A673 (cell line): ENCODE results near the gene MSH2. TPM values are rescaled to one million over a fixed set of nuclear protein-coding genes. Genes with fewer than 3 reads are reported as not detected.
A peak's percentile ranks its signal among the peaks of the same experiment; 100 is the strongest.

Source experiments
- Bru-seq: library from RNA; stranded (reverse); fragments of 400-500 nt; gene quantifications from one replicate; lab custom pipeline; 2021; lab: Mats Ljungman, UMichigan
- BruChase-seq, 2 experiments: library from RNA; stranded (reverse); fragments of 400-500 nt; gene quantifications; one replicate each; lab custom pipeline; 2021; lab: Mats Ljungman, UMichigan
- BruUV-seq: library from RNA; stranded (reverse); fragments of 400-500 nt; replicated peaks from 2 replicates; lab custom pipeline; 2021; lab: Mats Ljungman, UMichigan
- CTCF ChIA-PET: fragments of 300-600 bp; sonication (Branson Sonifier 250); formaldehyde crosslinking; loops from one replicate; lab custom pipeline; 2022; ENCODE audit warnings: antibody characterized with exemption; lab: Charles Lee
- POLR2A ChIA-PET: fragments of 300-600 bp; sonication (Branson Sonifier 250); formaldehyde crosslinking; loops from one replicate; lab custom pipeline; 2022; ENCODE audit warnings: antibody characterized with exemption; ENCODE audit not compliant: low non-redundant PET; lab: Charles Lee
- DNase-seq: peaks from one replicate; pipeline ENCODE4 v3.0.0-alpha.2; 2015; ENCODE audit warnings: low spot score
- H3K27ac ChIP-seq: fragments of 200-600 bp; sonication (generic); 2 replicates; pipeline ENCODE4 v1.5.1; 2016; ENCODE audit warnings: mixed run types, low read depth, mild to moderate bottlenecking, mixed read lengths, antibody characterized with exemption, low read length; ENCODE audit not compliant: poor library complexity, severe bottlenecking
- H3K27me3 ChIP-seq: fragments of 200-600 bp; sonication (generic); replicated peaks from 2 replicates; pipeline ENCODE4 v1.6.1; 2017; ENCODE audit warnings: mixed run types, low read depth, mild to moderate bottlenecking, mixed read lengths, antibody characterized with exemption, low read length; ENCODE audit not compliant: insufficient read depth, poor library complexity
- H3K36me3 ChIP-seq: fragments of 200-600 bp; sonication (generic); 2 replicates; pipeline ENCODE4 v1.6.1; 2016; ENCODE audit warnings: mixed run types, mild to moderate bottlenecking, mixed read lengths, antibody characterized with exemption, low read length; ENCODE audit not compliant: insufficient read depth, poor library complexity, severe bottlenecking
- H3K4me1 ChIP-seq: fragments of 200-600 bp; sonication (generic); 2 replicates; pipeline ENCODE4 v1.6.1; 2017; ENCODE audit warnings: mixed run types, mild to moderate bottlenecking, mixed read lengths, antibody characterized with exemption, low read length; ENCODE audit not compliant: insufficient read depth, poor library complexity, severe bottlenecking
- H3K4me3 ChIP-seq: fragments of 200-600 bp; sonication (generic); 2 replicates; pipeline ENCODE4 v1.5.1; 2016; ENCODE audit warnings: low read depth, mixed run types, mild to moderate bottlenecking, mixed read lengths, low read length; ENCODE audit not compliant: poor library complexity, severe bottlenecking
- H3K9me3 ChIP-seq: fragments of 200-600 bp; sonication (generic); 2 replicates; pipeline ENCODE4 v1.6.1; 2016; ENCODE audit warnings: mixed run types, low read depth, mild to moderate bottlenecking, mixed read lengths, antibody characterized with exemption, low read length; ENCODE audit not compliant: poor library complexity, severe bottlenecking
- EZH2 ChIP-seq: fragments of 200-600 bp; sonication (generic); IDR thresholded peaks from 2 replicates; pipeline ENCODE4 v1.6.1; 2017; ENCODE audit warnings: borderline replicate concordance, low read depth, mild to moderate bottlenecking, mixed read lengths, antibody characterized with exemption, low read length; ENCODE audit not compliant: poor library complexity, severe bottlenecking
- intact Hi-C: fragments of 100-400 bp; cut with micrococcal nuclease; formaldehyde crosslinking; loops from one replicate; pipeline ENCODE4 v1.10.0; 2022; ENCODE audit not compliant: unreplicated experiment
- long read RNA-seq: library from polyadenylated mRNA; stranded (forward); transcript quantifications from one replicate; pipeline ENCODE4 v2.0.0, GENCODE V29; 2022
- total RNA-seq: library from RNA; stranded (reverse); gene quantifications from 2 replicates; pipeline ENCODE4 v1.2.3, GENCODE V29; 2021
- TF ChIP-seq, protein P1 (sequence below): fragments of 300-800, 200-600 bp; sonication (generic); conservative IDR thresholded peaks from 2 replicates; pipeline ENCODE4 v1.5.1; 2017; ENCODE audit warnings: low read depth, mild to moderate bottlenecking, antibody characterized with exemption, low read length, moderate library complexity, mixed read lengths

MSH2 gene
- total RNA-seq, result 82.4 and 83.7 TPM in 2 replicates
- percentile 77 among the genes with signal in this experiment for Bru-seq, nascent RNA
- BruChase-seq, experiment 1, labeled RNA remaining after a 2-hour chase, result percentile 76 among the genes with signal in this experiment
- percentile 83 among the genes with signal in this experiment for BruChase-seq, experiment 2, labeled RNA remaining after a 6-hour chase
- long read RNA-seq, full-length matches to known transcripts, result 194 of 258 reads
- long read RNA-seq, partial matches to known transcripts, result 25 of 258 reads
- long read RNA-seq, other reads (novel, unspliced or antisense), result 39 of 258 reads

DNA sequence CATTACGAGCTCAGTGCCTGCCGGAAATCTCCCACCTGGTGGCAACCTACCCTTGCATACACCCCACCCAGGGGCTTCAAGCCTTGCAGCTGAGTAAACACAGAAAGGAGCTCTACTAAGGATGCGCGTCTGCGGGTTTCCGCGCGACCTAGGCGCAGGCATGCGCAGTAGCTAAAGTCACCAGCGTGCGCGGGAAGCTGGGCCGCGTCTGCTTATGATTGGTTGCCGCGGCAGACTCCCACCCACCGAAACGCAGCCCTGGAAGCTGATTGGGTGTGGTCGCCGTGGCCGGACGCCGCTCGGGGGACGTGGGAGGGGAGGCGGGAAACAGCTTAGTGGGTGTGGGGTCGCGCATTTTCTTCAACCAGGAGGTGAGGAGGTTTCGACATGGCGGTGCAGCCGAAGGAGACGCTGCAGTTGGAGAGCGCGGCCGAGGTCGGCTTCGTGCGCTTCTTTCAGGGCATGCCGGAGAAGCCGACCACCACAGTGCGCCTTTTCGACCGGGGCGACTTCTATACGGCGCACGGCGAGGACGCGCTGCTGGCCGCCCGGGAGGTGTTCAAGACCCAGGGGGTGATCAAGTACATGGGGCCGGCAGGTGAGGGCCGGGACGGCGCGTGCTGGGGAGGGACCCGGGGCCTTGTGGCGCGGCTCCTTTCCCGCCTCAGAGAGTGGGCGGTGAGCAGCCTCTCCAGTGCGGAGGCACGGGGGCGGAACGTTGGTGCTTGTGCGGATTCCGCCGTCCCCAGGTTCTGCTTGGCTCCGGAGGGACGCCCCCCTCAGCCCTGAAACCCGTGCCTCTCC, at the start of gene MSH2:
MSH2 (plus strand) TSS at position 352 of the 804 bp plus-strand sequence; CDS start at position 388, 36 bp downstream.
- no peaks in the 10 kb centered on the region for H3K4me1 ChIP-seq
- peak within 1 kb of the TSS; percentile 86 for H3K4me3 ChIP-seq
- BruUV-seq, result no TSS peak
- no peak for TF ChIP-seq EZH2
- TF ChIP-seq, protein P1, sequence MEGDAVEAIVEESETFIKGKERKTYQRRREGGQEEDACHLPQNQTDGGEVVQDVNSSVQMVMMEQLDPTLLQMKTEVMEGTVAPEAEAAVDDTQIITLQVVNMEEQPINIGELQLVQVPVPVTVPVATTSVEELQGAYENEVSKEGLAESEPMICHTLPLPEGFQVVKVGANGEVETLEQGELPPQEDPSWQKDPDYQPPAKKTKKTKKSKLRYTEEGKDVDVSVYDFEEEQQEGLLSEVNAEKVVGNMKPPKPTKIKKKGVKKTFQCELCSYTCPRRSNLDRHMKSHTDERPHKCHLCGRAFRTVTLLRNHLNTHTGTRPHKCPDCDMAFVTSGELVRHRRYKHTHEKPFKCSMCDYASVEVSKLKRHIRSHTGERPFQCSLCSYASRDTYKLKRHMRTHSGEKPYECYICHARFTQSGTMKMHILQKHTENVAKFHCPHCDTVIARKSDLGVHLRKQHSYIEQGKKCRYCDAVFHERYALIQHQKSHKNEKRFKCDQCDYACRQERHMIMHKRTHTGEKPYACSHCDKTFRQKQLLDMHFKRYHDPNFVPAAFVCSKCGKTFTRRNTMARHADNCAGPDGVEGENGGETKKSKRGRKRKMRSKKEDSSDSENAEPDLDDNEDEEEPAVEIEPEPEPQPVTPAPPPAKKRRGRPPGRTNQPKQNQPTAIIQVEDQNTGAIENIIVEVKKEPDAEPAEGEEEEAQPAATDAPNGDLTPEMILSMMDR, result no peak
- peaks cover 10% of the 10 kb centered on the region for H3K36me3 ChIP-seq
- DNase-seq, result peak; percentile 96
- POLR2A ChIA-PET, result no interaction called here
- intact Hi-C loops, result no loop called here
- CTCF ChIA-PET, result interaction anchor here (1.3 kb wide), 1 partner anchor 15 kb away, joined by 14 read pairs; no protein-coding TSS in a partner anchor
- H3K9me3 ChIP-seq, result no peaks in the 10 kb centered on the region
- H3K27ac ChIP-seq, result peak within 1 kb of the TSS; percentile 89
- no peaks in the 10 kb centered on the region for H3K27me3 ChIP-seq

DNA sequence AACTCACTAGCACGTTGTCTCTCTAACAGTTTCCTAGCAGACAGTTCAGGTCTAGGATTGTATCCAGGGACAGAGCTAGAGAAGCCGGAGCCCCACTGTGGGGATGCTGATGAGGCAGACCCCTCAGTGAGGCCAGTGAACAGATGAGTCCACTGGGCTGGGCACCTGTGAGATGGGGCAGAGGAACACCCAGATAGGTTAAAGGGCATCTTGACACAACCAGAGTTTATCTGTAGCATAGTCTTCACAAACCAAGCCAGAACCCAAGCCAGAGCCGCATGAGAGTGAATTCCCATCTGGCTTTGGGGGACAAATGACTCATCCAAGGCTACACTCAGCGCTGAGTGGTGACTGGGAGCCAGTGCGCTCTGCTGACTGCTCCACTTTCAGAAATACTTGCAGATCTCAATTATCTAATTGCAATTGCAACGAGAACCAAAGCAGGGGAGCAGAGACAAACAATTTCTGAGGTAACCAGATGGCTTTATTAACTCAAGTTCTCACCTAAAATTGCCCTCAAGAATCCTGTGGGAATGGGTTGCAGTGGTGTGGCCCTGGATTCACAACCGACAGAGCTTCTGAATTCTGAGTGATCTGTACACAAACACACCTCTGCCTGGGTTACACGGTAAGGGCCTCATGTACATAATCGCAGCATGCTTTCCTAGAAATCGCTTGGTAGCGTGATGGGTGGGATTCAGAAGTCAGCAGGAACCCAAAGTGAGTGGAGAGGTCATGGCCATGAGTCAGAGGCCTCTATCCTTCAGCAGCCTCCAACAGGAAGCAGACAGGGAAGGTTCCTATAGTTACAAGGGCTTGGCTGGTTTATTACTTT, 48.7 kb upstream of the MSH2 start:
- Histone ChIP-seq H3K27ac (no peak overlapping the region), H3K4me3 (no peak overlapping the region), H3K27me3 (no peaks in the 10 kb centered on the region), H3K4me1 (no peaks in the 10 kb centered on the region), H3K9me3 (no peaks in the 10 kb centered on the region), H3K36me3 (no peaks in the 10 kb centered on the region)
- no TSS peak for BruUV-seq
- ChIA-PET POLR2A (interaction anchor here (0.6 kb wide), 1 partner anchor 23 kb away, joined by 3 read pairs; no protein-coding TSS in a partner anchor), CTCF (interaction anchor here (0.7 to 1.1 kb wide), 2 partner anchors 19 to 1560 kb away, joined by 4 to 6 read pairs; no protein-coding TSS in a partner anchor)
- no peak for DNase-seq
- TF ChIP-seq, protein P1, result no peak
- TF ChIP-seq EZH2, result no peak
- intact Hi-C loops, result no loop called here

DNA sequence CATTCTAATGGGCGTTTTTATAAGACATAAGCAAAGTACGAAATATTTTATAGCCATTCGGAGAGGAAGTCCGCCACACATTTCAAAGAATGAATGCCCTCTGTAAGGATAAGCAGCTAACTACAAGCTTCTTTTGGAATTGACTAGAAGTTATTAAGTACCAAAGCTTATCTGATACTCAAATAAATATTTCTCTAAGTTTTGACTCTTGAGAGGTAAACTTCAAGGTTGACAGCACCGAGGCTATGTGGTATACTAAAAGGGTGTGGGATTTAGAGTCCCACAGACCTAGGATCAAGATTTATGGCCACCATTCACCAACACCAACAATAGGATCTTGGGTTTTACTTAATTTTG, 48.1 kb upstream of the MSH2 start:
- no TSS peak for BruUV-seq
- no peaks in the 10 kb centered on the region for H3K4me1 ChIP-seq
- DNase-seq, result no peak
- H3K4me3 ChIP-seq, result no peak overlapping the region
- H3K27me3 ChIP-seq, result no peaks in the 10 kb centered on the region
- ChIA-PET POLR2A (interaction anchor here (0.6 kb wide), 1 partner anchor 23 kb away, joined by 3 read pairs; no protein-coding TSS in a partner anchor), CTCF (interaction anchor here (0.7 to 1.1 kb wide), 2 partner anchors 20 to 1561 kb away, joined by 4 to 6 read pairs; no protein-coding TSS in a partner anchor)
- no peak overlapping the region for H3K27ac ChIP-seq
- intact Hi-C loops, result no loop called here
- TF ChIP-seq, protein P1, result no peak
- no peak for TF ChIP-seq EZH2
- no peaks in the 10 kb centered on the region for H3K9me3 ChIP-seq
- H3K36me3 ChIP-seq, result no peaks in the 10 kb centered on the region
